BJ (cell line): ENCODE results near the gene UCN3. TPM values are rescaled to one million over a fixed set of nuclear protein-coding genes. Genes with fewer than 3 reads are reported as not detected.

ENCODE experiments used
- CTCF ChIA-PET: fragments of 350-600 bp; formaldehyde crosslinking; extraction: SDS; loops from one replicate; lab custom pipeline; 2021; ENCODE audit warnings: antibody characterized with exemption, inconsistent platforms; lab: Yijun Ruan, JAX
- POLR2A ChIA-PET: fragments of 300-600 bp; sonication (Branson Sonifier 250); formaldehyde crosslinking; extraction: SDS; loops from one replicate; lab custom pipeline; 2021; ENCODE audit warnings: antibody characterized with exemption; lab: Charles Lee
- DNase-seq: peaks from one replicate; pipeline ENCODE4 v3.0.0-alpha.2; 2011; ENCODE audit warnings: low read depth
- H3K27me3 ChIP-seq: 2 replicates; pipeline ENCODE4 v1.6.0; 2011; ENCODE audit warnings: low read length; ENCODE audit not compliant: control insufficient read depth, insufficient read depth
- H3K36me3 ChIP-seq: 2 replicates; pipeline ENCODE4 v1.5.1; 2011; ENCODE audit warnings: low read length; ENCODE audit not compliant: control insufficient read depth, insufficient read depth
- H3K4me3 ChIP-seq: 2 replicates; pipeline ENCODE4 v1.5.1; 2011; ENCODE audit warnings: low read depth, mild to moderate bottlenecking, control low read depth, low read length
- polyA plus RNA-seq: library from polyadenylated mRNA; depleted of rRNA; stranded (reverse); fragments of >200 nt; gene quantifications from 2 replicates; pipeline ENCODE4 v1.2.3, GENCODE V29; 2011
- TF ChIP-seq, protein P1 (sequence below): IDR thresholded peaks from 2 replicates; pipeline ENCODE4 v1.5.1; 2011; ENCODE audit warnings: low read depth, mild to moderate bottlenecking, control low read depth, inconsistent platforms, low read length, moderate library complexity; ENCODE audit not compliant: insufficient read depth

Gene UCN3
- polyA plus RNA-seq, 1 experiment, result not detected

DNA sequence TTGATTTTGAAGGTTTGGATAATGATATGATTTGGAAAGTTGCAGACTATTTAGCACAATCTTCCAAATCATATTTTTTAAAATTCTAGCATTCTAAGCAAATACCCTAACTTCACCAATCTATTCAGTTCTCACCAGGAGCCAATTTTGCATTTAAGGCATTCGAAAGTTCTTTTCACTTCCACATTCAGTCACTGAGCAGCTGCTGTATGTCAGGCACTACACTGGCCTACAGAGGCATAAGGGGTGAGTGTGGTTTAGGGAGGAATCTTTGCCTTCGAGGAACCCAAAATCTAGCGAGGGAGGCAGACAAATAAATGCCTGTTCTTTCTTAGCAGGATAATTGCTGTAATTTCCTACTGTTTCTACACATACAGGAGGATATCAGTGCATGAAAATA lies 10.7 kb upstream of the UCN3 start:
- no peaks in the 10 kb centered on the region for H3K36me3 ChIP-seq
- peaks cover 2% of the 10 kb centered on the region; the same call in 1 of the 2 replicates for H3K27me3 ChIP-seq
- no peak for DNase-seq
- H3K4me3 ChIP-seq, result no peak overlapping the region
- CTCF ChIA-PET, result no interaction called here
- TF ChIP-seq, protein P1, sequence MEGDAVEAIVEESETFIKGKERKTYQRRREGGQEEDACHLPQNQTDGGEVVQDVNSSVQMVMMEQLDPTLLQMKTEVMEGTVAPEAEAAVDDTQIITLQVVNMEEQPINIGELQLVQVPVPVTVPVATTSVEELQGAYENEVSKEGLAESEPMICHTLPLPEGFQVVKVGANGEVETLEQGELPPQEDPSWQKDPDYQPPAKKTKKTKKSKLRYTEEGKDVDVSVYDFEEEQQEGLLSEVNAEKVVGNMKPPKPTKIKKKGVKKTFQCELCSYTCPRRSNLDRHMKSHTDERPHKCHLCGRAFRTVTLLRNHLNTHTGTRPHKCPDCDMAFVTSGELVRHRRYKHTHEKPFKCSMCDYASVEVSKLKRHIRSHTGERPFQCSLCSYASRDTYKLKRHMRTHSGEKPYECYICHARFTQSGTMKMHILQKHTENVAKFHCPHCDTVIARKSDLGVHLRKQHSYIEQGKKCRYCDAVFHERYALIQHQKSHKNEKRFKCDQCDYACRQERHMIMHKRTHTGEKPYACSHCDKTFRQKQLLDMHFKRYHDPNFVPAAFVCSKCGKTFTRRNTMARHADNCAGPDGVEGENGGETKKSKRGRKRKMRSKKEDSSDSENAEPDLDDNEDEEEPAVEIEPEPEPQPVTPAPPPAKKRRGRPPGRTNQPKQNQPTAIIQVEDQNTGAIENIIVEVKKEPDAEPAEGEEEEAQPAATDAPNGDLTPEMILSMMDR, result no peak
- POLR2A ChIA-PET, result no interaction called here

DNA sequence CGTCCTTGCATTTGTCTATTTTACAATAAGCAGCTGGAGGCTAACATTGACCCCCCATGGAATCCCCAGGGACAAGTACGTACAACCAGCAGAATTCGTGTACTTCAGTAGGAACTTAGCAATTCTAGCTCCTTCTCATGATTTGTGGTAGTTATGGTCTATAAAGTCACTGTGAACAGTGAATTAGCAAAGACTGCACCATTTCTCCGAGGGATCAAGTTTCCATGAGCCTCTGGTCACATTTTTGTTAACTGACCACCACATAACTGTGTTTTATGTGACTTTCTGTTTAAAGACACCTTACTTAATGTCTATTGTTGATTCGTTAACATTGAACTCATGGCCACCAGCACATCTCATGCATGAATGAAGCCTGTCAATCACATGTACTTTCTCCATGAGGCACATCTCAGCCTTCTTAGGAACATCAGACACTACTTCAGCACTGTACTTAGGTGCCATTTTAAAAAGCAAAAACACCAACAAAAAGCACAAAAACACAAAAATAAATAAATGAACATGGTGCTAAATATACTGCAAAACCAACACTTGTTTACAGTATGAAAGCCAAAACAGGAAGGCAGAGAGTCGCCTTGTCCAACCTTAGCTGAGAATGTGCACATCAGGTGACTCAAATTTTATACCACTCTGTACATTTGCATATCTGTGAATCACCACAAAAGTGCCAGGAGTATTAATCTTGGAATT lies 9.0 kb upstream of the UCN3 start:
- no peaks in the 10 kb centered on the region for H3K36me3 ChIP-seq
- no peak for DNase-seq
- peaks cover 2% of the 10 kb centered on the region; the same call in 1 of the 2 replicates for H3K27me3 ChIP-seq
- CTCF ChIA-PET, result no interaction called here
- TF ChIP-seq, protein P1, result no peak
- POLR2A ChIA-PET, result no interaction called here
- no peak overlapping the region for H3K4me3 ChIP-seq

DNA sequence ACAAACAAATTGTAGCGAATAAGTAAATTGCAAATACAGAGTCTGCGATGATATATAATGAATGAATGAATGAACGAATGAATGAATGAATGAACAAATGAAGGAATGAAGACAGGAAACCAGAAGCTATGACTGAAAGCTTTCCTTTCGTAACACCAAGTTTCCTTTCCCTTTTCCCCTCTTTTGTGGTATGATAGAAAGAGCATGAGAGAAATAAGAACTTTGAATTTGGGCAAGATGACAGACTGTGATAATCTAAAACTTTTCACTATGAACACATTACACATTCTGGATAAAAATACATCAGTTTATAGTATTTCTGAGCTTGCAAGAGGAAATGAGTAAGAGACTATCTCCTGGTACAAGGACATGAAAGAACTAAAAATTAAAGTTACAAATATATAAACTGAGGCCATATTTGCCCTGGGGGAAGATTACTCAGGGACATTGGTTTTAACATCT lies 8.4 kb upstream of the UCN3 start:
- DNase-seq, result no peak
- H3K27me3 ChIP-seq, result peaks cover 2% of the 10 kb centered on the region; the same call in 1 of the 2 replicates
- CTCF ChIA-PET, result no interaction called here

DNA sequence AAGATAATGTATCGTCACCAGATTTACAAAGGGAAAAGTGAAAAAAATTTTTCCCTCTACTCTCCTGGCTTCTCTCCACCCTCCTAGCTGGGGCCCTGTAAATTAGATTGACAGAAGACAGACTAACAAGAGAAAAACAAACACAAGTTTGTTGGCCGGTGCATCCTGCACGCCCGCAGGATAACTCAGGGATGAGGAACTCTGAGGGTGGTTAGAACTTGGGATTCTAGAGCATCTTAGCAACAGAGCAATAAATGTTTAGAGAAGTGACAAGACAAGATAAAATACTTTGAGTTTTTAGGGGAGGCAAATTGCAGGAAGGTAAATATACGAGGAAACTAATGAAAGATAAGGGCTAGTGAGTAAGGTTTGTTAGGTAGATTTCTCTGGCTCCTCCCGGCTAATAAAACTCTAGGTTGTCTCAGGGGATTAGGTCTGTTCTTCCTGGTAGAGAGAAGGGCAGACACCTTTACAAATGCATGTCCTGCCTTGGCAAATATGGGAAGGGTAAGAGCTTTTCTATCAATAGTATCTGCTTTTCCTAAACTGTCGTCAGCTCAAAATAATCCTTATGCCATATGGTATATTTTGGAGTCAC lies 4.3 kb upstream of the UCN3 start:
- Histone ChIP-seq H3K36me3 (no peaks in the 10 kb centered on the region), H3K4me3 (no peak overlapping the region), H3K27me3 (peaks cover 2% of the 10 kb centered on the region; the same call in 1 of the 2 replicates)
- TF ChIP-seq, protein P1, result no peak
- CTCF ChIA-PET, result interaction anchor here (1.5 kb wide), 1 partner anchor 20 kb away, joined by 3 read pairs; no protein-coding TSS in a partner anchor
- POLR2A ChIA-PET, result no interaction called here
- no peak for DNase-seq

More for the DNA sequence above, 8.4 kb upstream of the UCN3 start:
- POLR2A ChIA-PET, result no interaction called here
- no peaks in the 10 kb centered on the region for H3K36me3 ChIP-seq
- TF ChIP-seq, protein P1, result no peak
- H3K4me3 ChIP-seq, result no peak overlapping the region

DNA sequence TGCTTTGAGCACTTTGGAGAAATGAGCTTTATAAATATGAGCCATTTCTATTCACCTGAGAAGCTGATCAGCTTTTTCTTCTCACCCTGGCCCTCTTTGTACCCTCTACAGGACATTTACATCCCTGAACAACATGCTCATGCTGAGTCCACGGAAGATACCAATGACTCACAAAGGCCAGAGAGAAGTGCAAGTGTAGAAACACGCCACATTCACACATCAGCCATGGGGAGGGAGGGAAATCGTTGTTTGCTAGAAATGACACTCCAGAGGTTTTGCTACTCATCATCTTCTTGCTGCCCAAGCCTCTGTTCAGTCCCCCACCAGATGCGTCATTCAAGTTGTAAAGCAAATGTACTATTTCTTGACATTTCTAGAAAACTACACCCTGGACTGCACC lies 2.8 kb upstream of the UCN3 start:
- Histone ChIP-seq H3K36me3 (no peaks in the 10 kb centered on the region), H3K4me3 (no peak overlapping the region), H3K27me3 (peaks cover 3% of the 10 kb centered on the region; the same call in 1 of the 2 replicates)
- POLR2A ChIA-PET, result no interaction called here
- no peak for DNase-seq
- TF ChIP-seq, protein P1, result no peak
- CTCF ChIA-PET, result interaction anchor here (0.6 to 1.5 kb wide), 2 partner anchors 18 to 512 kb away, joined by 3 read pairs; no protein-coding TSS in a partner anchor
